COR-L47 (cell line): ENCODE results near the gene PTOV1.
A peak's percentile ranks its signal among the peaks of the same experiment; 100 is the strongest.

Experiments
- DNase-seq: peaks from one replicate; lab custom pipeline; 2025; lab: John Stamatoyannopoulos, UW

PTOV1 gene

DNA sequence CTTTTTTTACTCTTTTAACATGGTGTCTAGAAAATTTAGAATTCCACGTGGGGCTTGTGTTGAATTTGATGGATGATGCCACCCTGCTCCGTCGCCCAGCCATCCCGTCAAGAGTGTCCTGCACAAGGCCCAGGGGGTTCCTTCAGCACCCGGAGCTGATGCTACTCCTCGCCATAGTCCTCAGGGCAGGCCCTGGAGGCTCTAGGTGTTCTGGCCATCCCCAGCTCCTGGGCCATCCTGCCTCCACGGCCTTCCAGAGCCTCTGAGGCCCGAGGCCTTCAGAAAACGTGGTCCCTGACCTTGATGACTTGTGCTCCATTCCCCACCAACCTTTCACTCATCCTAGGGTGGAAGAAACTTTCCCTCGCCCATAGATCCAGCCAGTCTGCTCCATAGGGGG is 22.9 kb downstream of the PTOV1 start:
- DNase-seq, result no peak

- no peak for DNase-seq
These were observed 23.7 kb downstream of the PTOV1 start for GRCh38 chr19:49874503-49875157.

DNA sequence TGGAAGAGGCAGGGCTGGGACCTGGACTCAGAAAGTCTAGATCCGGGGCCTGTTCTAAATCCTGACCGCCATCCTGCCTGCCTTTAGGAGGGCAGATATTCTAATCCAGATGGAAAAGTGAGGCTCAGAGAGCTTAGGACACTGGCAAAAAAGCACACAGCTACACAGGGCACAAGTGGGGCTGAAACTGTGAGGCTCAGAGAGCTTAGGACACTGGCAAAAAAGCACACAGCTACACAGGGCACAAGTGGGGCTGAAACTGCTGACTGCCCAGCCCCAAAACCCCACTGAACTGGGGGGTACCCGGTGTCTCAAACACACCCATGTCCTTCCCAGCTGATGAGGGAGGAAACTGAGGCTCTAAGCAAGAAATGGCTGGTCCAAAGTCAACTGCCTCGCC is 24.2 kb downstream of the PTOV1 start:
- DNase-seq, result no peak

- DNase-seq, result peak; percentile 23
These were observed 25.0 kb downstream of the PTOV1 start for GRCh38 chr19:49875857-49876421.

GRCh38 chr19:49876422-49877019 is 25.6 kb downstream of the PTOV1 start:
- peak; percentile 98 for DNase-seq

GRCh38 chr19:49877020-49877878 is 26.3 kb downstream of the PTOV1 start, which contains the start of the genes AKT1S1 and TBC1D17:
Gene AKT1S1 (minus strand): TSS chr19:49877355. CDS start chr19:49873295, 4,060 bp downstream.
Gene TBC1D17 (plus strand): TSS chr19:49877702. CDS start chr19:49877724, 22 bp downstream.
- peak; percentile 100 for DNase-seq

GRCh38 chr19:49877879-49878743 is 27.2 kb downstream of the PTOV1 start:
- DNase-seq, result peak; percentile 93

DNA sequence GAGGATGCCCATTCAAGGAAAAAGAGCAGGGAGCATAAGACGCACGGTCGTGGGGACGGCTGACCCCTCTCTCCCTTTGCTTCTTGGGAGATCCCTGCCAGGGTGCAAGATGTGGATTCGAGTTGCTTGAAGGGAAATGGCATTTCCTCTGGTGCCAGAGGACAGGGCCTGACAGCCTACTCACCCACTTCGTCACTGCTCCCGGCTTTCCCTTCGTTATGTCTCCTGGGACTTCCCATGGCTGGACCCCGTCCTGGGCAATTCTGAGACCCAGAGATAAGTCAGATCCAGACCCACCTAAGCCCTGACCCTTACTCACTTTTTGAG is 27.7 kb downstream of the PTOV1 start:
- no peak for DNase-seq

GRCh38 chr19:49879243-49879963 is 28.4 kb downstream of the PTOV1 start:
- DNase-seq, result no peak

DNA sequence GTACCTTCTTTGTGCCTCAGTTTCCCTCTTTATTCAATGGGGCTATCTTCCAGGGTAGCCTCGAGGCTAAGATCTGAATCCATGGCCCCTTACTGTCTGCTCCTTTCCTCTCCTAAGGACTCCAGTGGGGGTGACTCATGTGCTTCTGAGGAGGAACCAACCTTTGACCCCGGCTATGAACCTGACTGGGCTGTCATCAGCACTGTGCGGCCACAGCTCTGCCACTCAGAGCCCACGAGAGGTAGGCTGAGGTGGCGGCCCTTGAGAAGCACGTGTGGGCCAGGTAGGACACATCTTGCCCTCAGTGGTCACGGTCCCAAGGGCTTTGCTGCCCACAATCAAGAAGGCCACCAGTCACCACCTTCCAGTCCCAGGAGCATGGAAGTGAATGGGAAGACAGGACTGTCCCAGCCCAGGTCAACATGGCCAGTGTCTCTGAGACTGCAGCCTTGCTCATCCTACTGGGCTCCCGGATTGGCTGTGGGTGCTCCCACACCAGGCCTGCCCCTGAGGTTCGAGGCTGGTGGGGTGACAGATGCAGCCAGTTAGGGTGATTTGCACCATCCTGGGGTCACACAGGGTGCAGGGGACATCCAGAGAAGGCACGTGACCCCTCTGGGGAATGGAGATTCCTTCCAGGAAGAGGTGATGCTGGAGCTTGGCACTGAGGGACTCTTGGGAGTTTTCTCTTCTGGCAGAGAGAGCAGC is 29.4 kb downstream of the PTOV1 start:
- DNase-seq, result no peak

DNA sequence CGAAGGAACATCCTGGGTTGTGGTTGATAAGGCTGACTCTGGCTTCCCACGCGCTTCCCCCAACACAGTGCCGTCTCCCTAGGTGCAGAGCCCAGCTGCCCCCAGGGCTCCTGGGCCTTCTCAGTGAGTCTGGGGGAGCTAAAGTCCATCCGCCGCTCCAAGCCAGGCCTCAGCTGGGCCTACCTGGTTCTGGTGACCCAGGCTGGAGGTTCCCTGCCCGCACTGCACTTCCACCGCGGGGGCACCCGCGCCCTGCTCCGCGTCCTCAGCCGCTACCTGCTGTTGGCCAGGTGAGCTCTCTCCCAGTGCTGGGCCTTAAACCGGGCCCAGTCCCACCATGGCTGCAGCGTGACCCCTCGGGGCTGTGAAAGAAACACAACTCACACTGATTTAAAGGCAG is 30.2 kb downstream of the PTOV1 start:
- no peak for DNase-seq

DNA sequence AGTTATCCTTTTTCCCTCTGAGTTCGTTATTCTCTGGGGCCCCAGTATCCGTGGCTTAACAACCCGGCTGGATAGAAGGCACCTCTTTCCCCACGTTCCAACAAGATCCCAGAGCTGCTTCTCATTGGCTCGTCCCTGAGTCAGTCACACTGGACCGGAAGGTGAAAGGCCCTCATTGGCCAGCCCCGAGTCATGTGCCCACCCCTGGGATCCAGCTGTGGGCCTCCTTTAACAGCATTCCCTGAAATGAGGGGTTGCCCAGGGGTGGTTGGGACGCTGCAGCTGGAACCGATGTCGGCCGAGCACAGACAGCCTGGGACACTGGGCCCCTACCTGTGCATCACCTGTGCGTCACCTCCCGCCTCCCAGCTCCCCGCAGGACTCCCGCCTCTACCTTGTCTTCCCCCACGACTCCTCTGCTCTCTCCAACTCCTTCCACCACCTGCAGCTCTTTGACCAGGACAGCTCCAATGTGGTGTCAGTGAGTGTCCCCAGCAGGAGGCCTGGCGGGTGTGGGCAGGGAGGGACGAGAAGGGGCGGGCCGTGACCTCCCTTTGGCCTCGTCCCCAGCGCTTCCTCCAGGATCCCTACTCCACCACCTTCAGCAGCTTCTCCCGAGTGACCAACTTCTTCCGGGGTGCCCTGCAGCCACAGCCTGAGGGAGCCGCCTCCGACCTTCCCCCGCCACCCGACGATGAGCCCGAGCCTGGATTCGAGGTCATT is 30.9 kb downstream of the PTOV1 start:
- no peak for DNase-seq

GRCh38 chr19:49882643-49883042 is 31.7 kb downstream of the PTOV1 start:
- DNase-seq, result no peak

DNA sequence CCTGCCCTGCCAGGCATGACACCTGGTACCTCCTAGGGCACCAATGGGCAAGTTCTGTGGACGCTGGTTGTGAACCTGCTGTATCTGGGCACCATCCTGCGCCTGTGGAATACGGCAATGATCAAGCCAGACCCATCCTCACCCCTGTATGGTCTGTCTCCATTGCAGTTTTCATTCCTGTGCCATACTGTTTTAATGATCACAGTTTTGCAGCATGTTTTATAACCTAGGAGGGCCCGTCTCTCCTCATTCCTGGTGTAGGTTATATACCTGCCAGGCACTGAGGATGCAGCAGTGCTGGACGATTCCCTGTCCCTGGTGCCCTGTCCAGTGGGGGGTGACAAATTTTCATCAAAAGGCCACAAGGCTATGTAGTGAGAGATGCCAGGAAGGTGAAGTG is 32.1 kb downstream of the PTOV1 start:
- no peak for DNase-seq

DNA sequence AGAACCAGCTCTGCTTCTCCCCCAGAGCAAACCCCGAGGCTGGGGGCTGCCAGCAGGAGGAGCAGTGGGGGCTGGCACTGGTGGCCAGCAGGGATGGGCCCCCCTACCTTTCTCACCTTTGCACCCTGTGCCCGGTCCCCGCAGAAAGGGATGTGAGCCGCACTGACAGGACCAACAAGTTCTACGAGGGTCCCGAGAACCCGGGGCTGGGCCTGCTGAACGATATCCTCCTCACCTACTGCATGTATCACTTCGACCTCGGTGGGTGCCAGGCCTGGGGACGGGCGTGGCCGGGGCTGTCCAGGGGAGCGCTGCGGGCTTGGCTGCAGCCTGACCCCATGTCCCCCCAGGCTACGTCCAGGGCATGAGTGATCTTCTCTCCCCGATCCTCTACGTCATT is 33.1 kb downstream of the PTOV1 start:
- no peak for DNase-seq

DNA sequence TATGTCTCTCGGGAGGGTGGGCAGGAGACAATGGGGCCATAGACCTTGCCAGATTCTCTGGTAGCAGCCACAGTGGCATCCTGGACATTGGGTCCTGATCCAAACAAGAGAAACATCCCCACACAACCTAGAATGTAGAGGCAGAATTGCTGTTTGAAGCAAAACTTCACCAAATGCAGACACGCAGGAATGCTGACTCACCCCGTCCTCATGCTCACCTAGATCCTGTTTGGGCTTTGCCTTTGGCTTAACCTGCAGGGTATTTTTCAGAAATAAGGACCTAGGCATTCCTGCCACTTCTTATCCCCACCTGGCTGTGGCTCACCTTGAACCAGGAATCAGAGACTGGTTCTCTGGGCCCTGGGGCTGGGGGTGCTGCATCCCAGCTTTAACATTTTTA is 33.8 kb downstream of the PTOV1 start:
- DNase-seq, result no peak

DNA sequence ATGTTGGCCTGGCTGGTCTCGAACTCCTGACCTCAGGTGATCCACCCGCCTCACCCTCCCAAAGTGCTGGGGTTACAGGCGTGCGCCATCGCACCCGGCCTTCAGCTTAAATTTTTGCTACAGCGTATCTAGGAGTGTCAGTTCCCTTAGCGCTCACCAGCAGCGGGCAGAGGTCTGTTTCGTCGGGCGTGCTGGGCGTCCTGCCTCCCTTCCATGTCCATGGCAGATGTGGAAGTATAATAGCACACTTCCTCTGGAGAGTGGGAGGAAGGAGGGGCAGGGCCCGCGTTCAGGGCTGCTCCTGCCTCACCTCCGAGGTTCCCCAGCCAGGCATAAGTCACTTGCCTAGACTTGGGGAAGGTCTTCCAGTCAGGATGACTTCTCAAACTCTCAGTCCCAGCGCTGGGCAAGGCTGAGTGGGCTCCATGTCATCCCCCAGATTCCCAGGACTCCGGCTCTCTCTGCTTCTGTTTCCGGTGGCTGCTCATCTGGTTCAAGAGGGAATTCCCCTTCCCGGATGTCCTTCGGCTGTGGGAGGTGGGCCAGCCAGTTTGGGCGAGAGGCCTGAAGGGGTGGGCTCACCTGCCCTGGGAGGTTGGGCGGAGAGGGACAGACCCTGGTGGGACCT is 36.2 kb downstream of the PTOV1 start:
- no peak for DNase-seq

DNA sequence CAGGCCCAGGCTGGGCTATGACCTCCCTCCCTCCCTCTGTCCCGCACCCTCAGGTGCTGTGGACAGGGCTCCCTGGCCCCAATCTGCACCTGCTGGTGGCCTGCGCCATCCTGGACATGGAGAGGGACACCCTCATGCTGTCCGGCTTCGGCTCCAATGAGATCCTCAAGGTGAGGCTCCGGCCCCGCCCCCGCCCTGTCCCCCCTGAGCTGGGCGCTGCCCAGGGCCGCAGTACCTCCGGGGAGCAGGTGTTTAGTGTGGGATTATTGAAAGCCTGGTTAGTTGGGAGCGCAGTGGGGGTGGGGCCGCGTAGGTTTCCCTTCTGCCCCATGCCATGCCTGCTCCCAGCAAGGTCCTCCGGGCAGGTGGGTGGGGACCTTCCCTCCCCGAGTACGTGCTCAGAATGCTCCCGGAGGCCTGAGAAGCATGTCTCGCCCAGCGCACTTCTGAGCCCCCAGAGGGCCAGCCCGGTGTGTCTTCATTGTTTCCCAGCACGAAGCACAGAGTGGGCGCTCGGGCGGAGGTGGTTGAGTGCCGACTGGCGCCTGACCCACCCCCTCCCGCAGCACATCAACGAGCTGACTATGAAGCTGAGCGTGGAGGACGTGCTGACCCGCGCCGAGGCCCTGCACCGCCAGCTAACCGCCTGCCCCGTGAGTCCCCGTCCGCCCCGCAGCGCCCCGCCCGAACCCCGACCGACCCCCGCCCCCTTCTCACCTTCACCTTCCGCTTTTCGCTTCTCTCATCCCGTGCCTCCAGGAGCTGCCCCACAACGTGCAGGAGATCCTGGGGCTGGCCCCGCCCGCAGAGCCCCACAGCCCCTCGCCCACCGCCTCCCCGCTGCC is 36.9 kb downstream of the PTOV1 start:
- DNase-seq, result no peak

DNA sequence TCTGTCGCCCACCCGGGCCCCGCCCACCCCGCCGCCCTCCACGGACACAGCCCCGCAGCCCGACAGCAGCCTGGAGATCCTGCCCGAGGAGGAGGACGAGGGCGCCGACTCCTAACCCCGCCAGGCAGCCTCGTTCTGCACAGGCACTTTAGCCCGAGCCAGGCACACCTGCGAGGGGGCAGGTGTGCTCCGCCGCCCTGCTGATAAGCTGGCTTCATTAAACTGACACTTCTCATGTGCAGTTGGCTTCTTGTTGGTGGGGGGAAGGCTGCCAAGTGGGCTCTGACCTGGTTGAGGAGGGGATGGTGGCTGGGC is 37.5 kb downstream of the PTOV1 start:
- peak; percentile 20 for DNase-seq
